ENCODE results near the gene CTRL.
"Not testable (repeated sequence)": the region's sequence is repeated elsewhere in the genome, so short reads cannot be mapped to it uniquely, and the experiment has no call there.

CTRL gene

GRCh38 chr16:67940446-67941089 lies 8.9 kb upstream of the CTRL start:
- no peak for DNase-seq (ENCODE audit: low spot score)

DNA sequence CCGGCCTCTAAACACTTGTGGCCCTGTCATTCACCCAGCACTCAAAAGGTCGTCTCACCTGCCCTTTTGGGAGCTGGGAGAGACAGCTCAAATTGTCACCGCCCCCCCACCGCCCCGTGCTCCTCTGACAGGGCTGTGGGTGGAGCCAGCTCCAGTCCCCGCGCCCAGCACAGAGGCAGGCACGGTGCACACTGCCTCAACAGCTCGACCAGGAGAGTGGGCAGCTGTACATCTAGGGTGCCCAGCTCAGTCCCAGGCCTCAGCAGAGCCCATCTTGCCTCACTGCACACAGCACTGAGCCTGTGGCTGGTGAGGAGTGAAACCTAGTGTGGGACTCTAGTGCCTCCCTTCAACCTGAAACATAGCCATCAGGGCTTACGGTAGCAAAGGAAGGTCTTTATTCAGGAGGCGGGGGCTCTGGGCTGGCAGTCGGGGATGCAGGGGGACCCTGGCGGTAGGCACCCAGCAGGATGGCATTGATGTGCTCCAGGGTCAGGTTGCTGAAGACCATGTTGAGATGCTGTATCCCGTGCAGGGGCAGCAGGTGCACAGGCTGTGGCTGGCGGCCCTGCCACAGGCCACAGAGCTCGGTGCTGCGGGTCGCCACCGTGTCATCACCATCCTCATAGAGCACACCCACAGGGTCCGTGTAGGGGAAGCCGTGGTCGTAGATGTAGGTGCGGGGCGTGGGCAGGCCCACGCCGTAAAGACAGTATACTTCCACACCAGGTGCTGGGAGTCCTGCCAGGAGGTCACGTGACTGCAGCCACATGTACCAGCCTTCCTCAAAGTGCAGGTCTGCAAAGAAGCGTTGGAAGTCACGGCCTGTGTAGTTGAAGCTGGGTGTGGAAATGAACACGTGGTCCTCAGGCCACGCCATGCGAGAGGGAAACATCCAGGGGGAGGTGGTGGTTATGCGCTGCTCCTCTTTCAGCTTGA lies 8.1 kb upstream of the CTRL start:
- DNase-seq (ENCODE audit: low spot score): no peak

DNA sequence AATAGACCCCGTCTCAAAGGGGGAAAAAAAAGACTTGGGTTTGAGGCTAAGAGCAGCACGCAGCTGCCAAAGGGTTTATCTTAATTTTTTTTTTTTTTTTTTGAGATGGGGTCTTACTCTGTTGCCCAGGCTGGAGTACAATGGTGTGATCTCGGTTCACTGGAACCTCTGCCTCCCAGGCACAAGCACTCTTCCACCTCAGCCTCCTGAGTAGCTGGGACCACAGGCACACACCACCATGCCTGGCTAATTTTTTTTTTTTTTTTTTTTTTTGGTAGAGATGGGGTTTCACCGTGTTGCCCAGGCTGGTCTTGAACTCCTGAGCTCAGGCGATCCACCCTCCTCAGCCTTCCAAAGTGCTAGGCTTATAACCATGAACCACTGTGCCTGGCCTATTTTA lies 6.1 kb upstream of the CTRL start:
- not testable (repeated sequence) for DNase-seq (ENCODE audit: low spot score)

DNA sequence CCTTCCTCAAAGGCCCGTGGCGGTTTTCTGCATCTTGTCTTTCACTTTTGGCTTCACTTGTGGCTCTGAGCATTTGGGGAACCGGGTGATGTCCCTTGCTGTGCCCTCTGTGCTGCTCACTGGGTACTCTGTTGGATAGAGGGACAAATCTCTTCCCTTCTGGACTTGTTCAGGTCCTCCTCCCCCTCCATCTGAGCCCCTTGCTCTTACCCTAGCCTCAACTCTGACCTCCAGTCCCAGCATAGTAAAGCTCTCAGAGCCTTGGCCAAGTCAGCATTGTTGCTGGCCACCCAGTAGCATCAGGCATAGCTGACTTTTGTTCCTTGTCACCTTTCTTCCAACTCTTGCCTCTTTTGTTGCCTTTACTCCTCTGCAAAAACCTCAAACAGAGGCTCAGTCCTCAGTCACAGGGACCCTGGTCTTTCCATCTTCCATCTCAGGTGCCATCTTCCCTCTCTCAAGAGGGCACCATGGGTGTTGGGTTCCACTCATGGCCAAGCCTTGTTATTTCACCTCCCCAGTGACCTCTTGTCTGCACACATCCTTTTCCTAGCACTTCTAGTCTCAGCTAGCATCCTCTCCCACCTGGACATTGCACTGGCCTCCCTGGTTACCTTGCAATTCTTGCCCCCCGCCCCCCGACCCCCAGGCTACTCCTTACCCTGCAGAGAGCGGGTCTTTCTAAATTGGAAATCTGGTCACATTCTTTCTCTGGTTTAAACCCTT lies 5.4 kb upstream of the CTRL start:
- no peak for DNase-seq (ENCODE audit: low spot score)

DNA sequence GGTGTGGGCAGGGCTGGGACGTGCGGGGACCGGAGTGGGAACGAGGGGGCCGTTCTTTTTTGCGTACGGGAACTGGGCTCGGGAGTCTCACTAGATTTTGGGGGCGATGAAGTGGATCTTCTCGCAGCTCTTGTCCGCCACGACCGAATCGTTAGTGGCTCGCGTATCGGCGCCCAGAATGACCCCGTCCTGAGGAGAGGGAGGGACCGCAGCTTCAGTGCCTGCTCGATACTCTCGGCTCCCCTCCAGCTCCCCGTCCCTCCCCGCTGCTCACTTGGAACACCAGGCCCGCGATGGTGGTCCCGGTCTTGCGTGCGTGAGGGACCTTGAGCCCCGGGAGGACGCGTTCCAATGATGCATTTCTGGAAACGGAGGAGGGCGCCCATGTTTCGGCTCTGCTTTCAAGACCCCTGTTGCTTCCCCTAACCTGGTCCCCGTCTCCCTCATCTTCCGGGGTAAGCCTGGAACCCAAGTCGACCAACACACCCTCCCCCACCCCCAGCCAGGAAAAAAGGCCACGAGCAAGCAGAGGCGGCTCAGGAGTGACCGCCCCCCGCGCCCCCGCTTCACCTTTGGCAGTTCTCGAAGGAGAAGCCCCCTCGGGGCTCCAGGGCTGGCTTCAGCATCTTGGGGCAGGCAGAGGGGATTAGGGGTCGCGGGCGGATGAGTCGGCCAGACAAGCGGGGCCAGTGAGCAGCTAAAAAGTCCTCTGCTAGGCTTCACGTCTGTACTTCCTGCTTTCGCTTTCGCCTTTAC lies 4.6 kb upstream of the CTRL start, which contains the start of gene PSMB10:
Gene PSMB10 (minus strand): TSS at position 727 of the 756 bp plus-strand sequence. CDS start 101 bp downstream, at position 626.
- DNase-seq (ENCODE audit: low spot score): no peak

GRCh38 chr16:67935402-67936123 lies 3.9 kb upstream of the CTRL start:
- peak; percentile 99 for DNase-seq (ENCODE audit: low spot score)

- DNase-seq (ENCODE audit: low spot score): no peak
Observed at GRCh38 chr16:67935101-67935401, 3.4 kb upstream of the CTRL start.

GRCh38 chr16:67934306-67935100 lies 2.8 kb upstream of the CTRL start:
- DNase-seq (ENCODE audit: low spot score): no peak

DNA sequence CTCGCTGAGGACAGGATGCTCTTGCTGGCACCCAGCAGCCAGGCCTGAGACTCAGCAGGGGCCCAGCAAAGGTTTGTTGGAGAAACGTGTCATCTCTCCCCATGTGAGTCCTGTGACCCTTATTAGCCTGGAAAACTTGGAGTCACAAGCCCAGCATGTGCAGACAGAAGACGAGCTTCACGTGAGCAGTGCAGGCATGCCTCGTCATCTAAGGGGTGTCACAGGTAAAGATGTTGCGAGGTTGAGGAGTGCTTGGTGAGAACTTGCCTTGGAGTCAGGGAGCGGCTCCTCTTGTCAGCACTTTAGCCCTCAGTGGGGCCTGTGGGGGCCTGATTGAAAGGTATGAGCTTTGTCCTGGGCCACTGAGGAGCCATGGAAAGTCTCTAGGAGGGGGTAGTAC lies 2.1 kb upstream of the CTRL start:
- DNase-seq (ENCODE audit: low spot score): no peak

GRCh38 chr16:67932462-67932840 lies 789 bp upstream of the CTRL start:
- DNase-seq (ENCODE audit: low spot score): no peak

GRCh38 chr16:67930678-67931211 lies 917 bp downstream of the CTRL start:
- DNase-seq (ENCODE audit: low spot score): no peak

DNA sequence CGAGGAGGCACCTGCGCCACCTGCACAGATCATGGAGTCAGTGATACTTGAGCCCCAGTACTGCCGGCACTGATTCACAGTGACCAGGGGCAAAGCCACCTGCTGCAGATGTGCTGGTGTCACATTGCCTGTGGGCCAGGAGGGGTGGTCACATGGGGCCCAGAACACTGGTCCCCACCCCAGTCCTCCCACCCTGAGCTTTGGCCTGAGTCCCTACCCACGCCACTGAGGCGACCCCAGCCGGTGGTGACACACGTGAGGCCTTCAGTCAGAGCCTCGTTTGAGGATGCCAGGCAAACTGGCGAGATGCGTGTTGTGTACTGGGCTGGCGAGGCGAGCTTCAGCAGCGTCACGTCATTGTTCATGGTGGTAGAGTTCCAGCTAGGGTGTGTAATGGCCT lies 1.5 kb downstream of the CTRL start:
- DNase-seq (ENCODE audit: low spot score): no peak

DNA sequence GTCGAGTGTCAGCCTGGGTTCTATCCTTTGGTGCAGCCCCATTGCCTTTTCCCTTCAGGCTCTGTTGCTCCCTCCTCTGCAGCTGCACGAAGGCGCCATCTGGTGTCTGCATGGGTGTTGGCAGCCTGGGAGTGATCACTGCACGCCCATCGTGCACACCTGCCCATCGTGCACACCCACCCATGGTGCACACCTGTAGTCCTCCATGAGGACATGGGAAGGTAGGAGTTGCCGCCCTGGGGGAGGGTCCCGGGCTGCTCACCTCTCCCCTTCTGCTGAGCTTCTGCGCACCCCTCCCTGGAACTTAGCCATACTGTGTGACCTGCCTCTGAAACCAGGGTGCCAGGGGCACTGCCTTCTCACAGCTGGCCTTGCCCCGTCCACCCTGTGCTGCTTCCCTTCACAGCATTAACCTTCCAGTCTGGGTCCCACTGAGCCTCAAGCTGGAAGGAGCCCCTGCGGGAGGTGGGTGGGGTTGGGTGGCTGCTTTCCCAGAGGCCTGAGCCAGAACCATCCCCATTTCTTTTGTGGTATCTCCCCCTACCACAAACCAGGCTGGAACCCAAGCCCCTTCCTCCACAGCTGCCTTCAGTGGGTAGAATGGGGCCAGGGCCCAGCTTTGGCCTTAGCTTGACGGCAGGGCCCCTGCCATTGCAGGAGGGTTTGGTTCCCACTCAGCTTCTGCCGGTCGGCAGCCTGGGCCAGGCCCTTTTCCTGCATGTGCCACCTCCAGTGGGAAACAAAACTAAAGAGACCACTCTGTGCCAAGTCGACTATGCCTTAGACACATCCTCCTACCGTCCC lies 2.9 kb downstream of the CTRL start:
- DNase-seq (ENCODE audit: low spot score): peak; percentile 83

DNA sequence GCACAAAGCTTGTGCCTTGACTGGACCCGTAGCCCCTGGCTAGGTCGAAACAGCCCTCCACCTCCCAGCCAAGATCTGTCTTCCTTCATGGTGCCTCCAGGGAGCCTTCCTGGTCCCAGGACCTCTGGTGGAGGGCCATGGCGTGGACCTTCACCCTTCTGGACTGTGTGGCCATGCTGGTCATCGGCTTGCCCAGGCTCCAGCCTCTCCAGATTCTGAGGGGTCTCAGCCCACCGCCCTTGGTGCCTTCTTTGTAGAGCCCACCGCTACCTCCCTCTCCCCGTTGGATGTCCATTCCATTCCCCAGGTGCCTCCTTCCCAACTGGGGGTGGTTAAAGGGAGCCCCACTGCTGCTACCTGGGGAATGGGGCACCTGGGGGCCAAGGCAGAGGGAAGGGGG lies 3.5 kb downstream of the CTRL start:
- DNase-seq (ENCODE audit: low spot score): no peak

GRCh38 chr16:67927131-67927941 lies 4.3 kb downstream of the CTRL start:
- peak; percentile 71 for DNase-seq (ENCODE audit: low spot score)

DNA sequence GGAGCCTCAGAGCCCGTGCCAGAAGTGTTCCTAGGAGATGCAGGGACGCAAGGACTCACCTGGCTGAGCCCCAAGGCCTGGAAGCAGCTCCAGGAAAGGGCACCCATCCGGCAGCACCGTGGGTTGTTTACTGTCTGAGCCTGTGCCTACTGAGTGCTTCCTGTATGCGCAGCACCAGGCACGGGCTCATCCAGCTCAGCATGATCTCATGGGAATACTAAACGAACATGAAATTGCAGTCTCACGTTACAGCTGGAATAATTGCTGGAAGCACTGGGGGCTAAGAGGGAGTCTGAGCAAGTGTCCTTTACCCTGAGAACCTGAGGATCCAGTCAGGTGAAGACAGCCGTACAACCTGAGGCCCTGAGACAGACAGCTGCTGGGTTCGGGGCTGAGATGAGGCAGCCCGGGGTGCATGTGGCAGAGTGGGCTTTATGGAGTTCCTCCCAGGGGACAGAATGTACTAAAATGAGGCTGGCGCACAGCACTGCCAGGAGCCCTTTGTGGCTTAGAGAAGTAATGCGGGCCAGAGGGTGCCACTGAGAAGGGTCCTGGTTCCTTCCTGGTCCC lies 5.4 kb downstream of the CTRL start:
- DNase-seq (ENCODE audit: low spot score): no peak

- DNase-seq (ENCODE audit: low spot score): no peak
Observed at GRCh38 chr16:67924140-67924906, 7.3 kb downstream of the CTRL start.
